Measurements from ENCODE around the gene FYB2.

DNA sequence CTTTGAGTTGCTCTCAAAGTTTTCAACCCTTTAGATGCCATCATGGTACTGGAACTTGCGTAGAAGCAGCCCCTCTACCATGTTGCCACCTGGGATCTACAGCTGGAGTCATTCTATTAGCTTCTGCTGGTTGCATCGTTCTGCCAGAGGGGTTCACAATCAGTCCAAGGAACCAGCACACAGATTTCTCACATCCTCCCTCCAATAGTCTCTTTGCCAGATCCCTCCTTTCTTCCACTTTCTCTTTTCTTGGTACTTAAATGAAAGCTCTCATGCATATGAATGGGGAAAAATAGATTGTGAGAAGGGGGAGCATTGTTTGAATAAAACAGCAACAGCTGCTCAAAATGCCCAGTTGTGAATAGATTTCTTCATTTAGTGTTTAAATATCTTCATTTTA is 31.2 kb upstream of the FYB2 start:
- TF ChIP-seq, protein P1, sequence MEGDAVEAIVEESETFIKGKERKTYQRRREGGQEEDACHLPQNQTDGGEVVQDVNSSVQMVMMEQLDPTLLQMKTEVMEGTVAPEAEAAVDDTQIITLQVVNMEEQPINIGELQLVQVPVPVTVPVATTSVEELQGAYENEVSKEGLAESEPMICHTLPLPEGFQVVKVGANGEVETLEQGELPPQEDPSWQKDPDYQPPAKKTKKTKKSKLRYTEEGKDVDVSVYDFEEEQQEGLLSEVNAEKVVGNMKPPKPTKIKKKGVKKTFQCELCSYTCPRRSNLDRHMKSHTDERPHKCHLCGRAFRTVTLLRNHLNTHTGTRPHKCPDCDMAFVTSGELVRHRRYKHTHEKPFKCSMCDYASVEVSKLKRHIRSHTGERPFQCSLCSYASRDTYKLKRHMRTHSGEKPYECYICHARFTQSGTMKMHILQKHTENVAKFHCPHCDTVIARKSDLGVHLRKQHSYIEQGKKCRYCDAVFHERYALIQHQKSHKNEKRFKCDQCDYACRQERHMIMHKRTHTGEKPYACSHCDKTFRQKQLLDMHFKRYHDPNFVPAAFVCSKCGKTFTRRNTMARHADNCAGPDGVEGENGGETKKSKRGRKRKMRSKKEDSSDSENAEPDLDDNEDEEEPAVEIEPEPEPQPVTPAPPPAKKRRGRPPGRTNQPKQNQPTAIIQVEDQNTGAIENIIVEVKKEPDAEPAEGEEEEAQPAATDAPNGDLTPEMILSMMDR (IDR thresholded peaks at IDR 0.05) = no peak
- TF ChIP-seq POLR2A (IDR thresholded peaks at IDR 0.05) = no peak
